Measurements from ENCODE around the gene ITPR1. TPM values are rescaled to one million over a fixed set of nuclear protein-coding genes. Genes with fewer than 3 reads are reported as not detected.

ITPR1 gene
- total and polyA plus RNA-seq, 2 of the 4 experiments (the other 2 are of a cell fraction) = 1.8 to 5.7 TPM

- Histone ChIP-seq H4K91ac (ENCODE audit: insufficient read depth, low read depth, low read length) (no peak overlapping the region), H3K18ac (ENCODE audit: low read depth, low read length) (no peak overlapping the region), H2BK120ac (ENCODE audit: low read depth, low read length) (no peak overlapping the region), H3K9me3 (ENCODE audit: control insufficient read depth, insufficient read depth, low read length) (no peaks in the 10 kb centered on the region; the same call in 1 of the 2 replicates), H3K27me3 (ENCODE audit: control insufficient read depth, insufficient read depth, low read length) (peaks cover 14% of the 10 kb centered on the region), H4K5ac (ENCODE audit: low read depth, low read length) (no peak overlapping the region), H2AK5ac (ENCODE audit: low read depth, low read length) (no peak overlapping the region), H3K36me3 (ENCODE audit: control insufficient read depth, insufficient read depth, low read length) (no peaks in the 10 kb centered on the region), H2AFZ (replicated peaks; ENCODE audit: low read length, poor library complexity) (no peak overlapping the region), H4K20me1 (ENCODE audit: insufficient read depth, low read length) (no peaks in the 10 kb centered on the region), H3K14ac (replicated peaks; ENCODE audit: low read depth, low read length) (no peak overlapping the region), H3K4me2 (ENCODE audit: low read depth, low read length) (no peak overlapping the region), H3K4me1 (ENCODE audit: control insufficient read depth, insufficient read depth, low read length) (peaks cover 2% of the 10 kb centered on the region), H3K4me3 (ENCODE audit: insufficient read depth, low read depth, low read length) (no peak overlapping the region), H3K9me1 (ENCODE audit: insufficient read depth, low read length) (no peaks in the 10 kb centered on the region), H3K4ac (ENCODE audit: low read depth, low read length) (no peak overlapping the region), H2AK9ac (replicated peaks; ENCODE audit: low read depth, low read length, poor library complexity) (no peak overlapping the region), H2BK15ac (ENCODE audit: low read depth, low read length) (no peak overlapping the region), H3K79me1 (ENCODE audit: low read depth in 1 of 2, low read length in 2 of 2) (no peaks in the 10 kb centered on the region), H3K9ac (ENCODE audit: low read depth, low read length) (no peak overlapping the region), H2BK20ac (ENCODE audit: low read depth, low read length) (no peak overlapping the region), H4K8ac (ENCODE audit: low read depth in 2 of 2, low read length in 2 of 2) (no peak overlapping the region), H3K27ac (ENCODE audit: insufficient read depth, low read length) (no peak overlapping the region), H3K23ac (ENCODE audit: low read depth, low read length) (no peak overlapping the region), H2BK5ac (ENCODE audit: low read depth, low read length, poor library complexity, severe bottlenecking) (no peak overlapping the region), H3K56ac (ENCODE audit: extremely low read depth, insufficient read depth, low read length) (no peak overlapping the region)
- POLR2A ChIA-PET (ENCODE audit: unreplicated experiment) = no interaction called here
- peak; percentile 50 for DNase-seq
- dilution Hi-C loops (cut with HindIII; ENCODE audit: low sequenced_read_pairs, unreplicated experiment) = no loop called here
- CTCF ChIA-PET = no interaction called here
- WGBS, 2 experiments (ENCODE audit: extremely low coverage in 2 of 2, insufficient read length in 1 of 2) = 95% methylated on average over 9 of the region's 14 CpGs; no CpG with 5 or more reads in 1 of the 2 experiments
- intact Hi-C loops (cut with micrococcal nuclease) = no loop called here
- ATAC-seq (ENCODE audit: low read depth) = no peak
- in situ Hi-C loops (cut with MboI; ENCODE audit: low sequenced_read_pairs) = no loop called here
- TF ChIP-seq MXI1 (IDR thresholded peaks at IDR 0.05; ENCODE audit: borderline replicate concordance, low read depth, low read length) = no peak
- TF ChIP-seq, protein P1, sequence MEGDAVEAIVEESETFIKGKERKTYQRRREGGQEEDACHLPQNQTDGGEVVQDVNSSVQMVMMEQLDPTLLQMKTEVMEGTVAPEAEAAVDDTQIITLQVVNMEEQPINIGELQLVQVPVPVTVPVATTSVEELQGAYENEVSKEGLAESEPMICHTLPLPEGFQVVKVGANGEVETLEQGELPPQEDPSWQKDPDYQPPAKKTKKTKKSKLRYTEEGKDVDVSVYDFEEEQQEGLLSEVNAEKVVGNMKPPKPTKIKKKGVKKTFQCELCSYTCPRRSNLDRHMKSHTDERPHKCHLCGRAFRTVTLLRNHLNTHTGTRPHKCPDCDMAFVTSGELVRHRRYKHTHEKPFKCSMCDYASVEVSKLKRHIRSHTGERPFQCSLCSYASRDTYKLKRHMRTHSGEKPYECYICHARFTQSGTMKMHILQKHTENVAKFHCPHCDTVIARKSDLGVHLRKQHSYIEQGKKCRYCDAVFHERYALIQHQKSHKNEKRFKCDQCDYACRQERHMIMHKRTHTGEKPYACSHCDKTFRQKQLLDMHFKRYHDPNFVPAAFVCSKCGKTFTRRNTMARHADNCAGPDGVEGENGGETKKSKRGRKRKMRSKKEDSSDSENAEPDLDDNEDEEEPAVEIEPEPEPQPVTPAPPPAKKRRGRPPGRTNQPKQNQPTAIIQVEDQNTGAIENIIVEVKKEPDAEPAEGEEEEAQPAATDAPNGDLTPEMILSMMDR (conservative IDR thresholded peaks at IDR 0.05; ENCODE audit: low read depth, low read length) = no peak
- peak; percentile 50; the same call in 1 of the 2 replicates for TF ChIP-seq USF2 (IDR thresholded peaks at IDR 0.05; ENCODE audit: low read depth, low read length)
- BruUV-seq (replicated peaks) = no TSS peak
These were observed 243.2 kb downstream of the ITPR1 start for GRCh38 chr3:4736284-4736861.
